ELF-1 (cell line): ENCODE data around the gene MAGEH1.
"Not testable (repeated sequence)": the region's sequence is repeated elsewhere in the genome, so short reads cannot be mapped to it uniquely, and the experiment has no call there.

Source experiments
- DNase-seq: peaks from one replicate; pipeline ENCODE4 v3.0.0-alpha.2; 2016; ENCODE audit warnings: low read depth, low spot score

The MAGEH1 gene

GRCh38 chrX:55451990-55452832 lies at the start of gene MAGEH1:
Gene MAGEH1, plus strand, starts transcription at chrX:55452127. Its CDS starts 248 bp downstream, at chrX:55452375.
- peak; percentile 88 for DNase-seq

- DNase-seq = not testable (repeated sequence)
These were observed 24.8 kb upstream of the MAGEH1 start for GRCh38 chrX:55427079-55427478.

GRCh38 chrX:55443468-55443867 lies 8.5 kb upstream of the MAGEH1 start:
- DNase-seq = not testable (repeated sequence)

- peak; percentile 26 for DNase-seq
These were observed 1.7 kb upstream of the MAGEH1 start for GRCh38 chrX:55450259-55450658.

- DNase-seq = no peak
These were observed 786 bp upstream of the MAGEH1 start for GRCh38 chrX:55451141-55451540.

GRCh38 chrX:55451626-55451989 lies 319 bp upstream of the MAGEH1 start:
- DNase-seq = no peak

- no peak for DNase-seq
These were observed 852 bp downstream of the MAGEH1 start for GRCh38 chrX:55452833-55453124.

GRCh38 chrX:55455708-55456107 lies 3.8 kb downstream of the MAGEH1 start:
- DNase-seq = not testable (repeated sequence)

GRCh38 chrX:55459426-55459825 lies 7.5 kb downstream of the MAGEH1 start:
- not testable (repeated sequence) for DNase-seq

GRCh38 chrX:55459926-55460325 lies 8.0 kb downstream of the MAGEH1 start:
- DNase-seq = not testable (repeated sequence)

- not testable (repeated sequence) for DNase-seq
These were observed 12.1 kb downstream of the MAGEH1 start for GRCh38 chrX:55464050-55464449.

- DNase-seq = not testable (repeated sequence)
These were observed 13.2 kb downstream of the MAGEH1 start for GRCh38 chrX:55465108-55465507.

- not testable (repeated sequence) for DNase-seq
These were observed 13.9 kb downstream of the MAGEH1 start for GRCh38 chrX:55465791-55466190.

- peak; percentile 1 for DNase-seq
These were observed 28.0 kb downstream of the MAGEH1 start for GRCh38 chrX:55479956-55480355.

- DNase-seq = no peak
These were observed 28.6 kb downstream of the MAGEH1 start for GRCh38 chrX:55480390-55481062.

- no peak for DNase-seq
These were observed 33.0 kb downstream of the MAGEH1 start for GRCh38 chrX:55484948-55485347.

GRCh38 chrX:55486736-55487135 lies 34.8 kb downstream of the MAGEH1 start:
- no peak for DNase-seq

GRCh38 chrX:55487143-55487542 lies 35.2 kb downstream of the MAGEH1 start:
- peak; percentile 0 for DNase-seq

- DNase-seq = no peak
These were observed 36.2 kb downstream of the MAGEH1 start for GRCh38 chrX:55488006-55488592.

GRCh38 chrX:55488593-55489313 lies 36.8 kb downstream of the MAGEH1 start:
- DNase-seq = peak; percentile 87

GRCh38 chrX:55489314-55490009 lies 37.5 kb downstream of the MAGEH1 start, which contains the start of gene USP51:
Gene USP51, minus strand, starts transcription at chrX:55489848. Its CDS starts 909 bp downstream, at chrX:55488939.
- DNase-seq = peak; percentile 91
